NCI-H510A (cell line): Measurements from ENCODE around the gene KIF13A.
A peak's percentile ranks its signal among the peaks of the same experiment; 100 is the strongest.
"Not testable (repeated sequence)": the region's sequence is repeated elsewhere in the genome, so short reads cannot be mapped to it uniquely, and the experiment has no call there.

ENCODE experiments used
- DNase-seq: peaks from one replicate; lab custom pipeline; 2025; lab: John Stamatoyannopoulos, UW

Gene KIF13A

GRCh38 chr6:17846762-17847161 is 140.7 kb downstream of the KIF13A start:
- no peak for DNase-seq

GRCh38 chr6:17845598-17845997 is 141.8 kb downstream of the KIF13A start:
- DNase-seq = no peak

GRCh38 chr6:17844967-17845366 is 142.5 kb downstream of the KIF13A start:
- not testable (repeated sequence) for DNase-seq

- DNase-seq = no peak
These were observed 144.3 kb downstream of the KIF13A start for GRCh38 chr6:17842934-17843821.

- no peak for DNase-seq
These were observed 145.2 kb downstream of the KIF13A start for GRCh38 chr6:17842014-17842776.

GRCh38 chr6:17839513-17840223 is 147.8 kb downstream of the KIF13A start:
- DNase-seq = no peak

GRCh38 chr6:17836293-17836692 is 151.1 kb downstream of the KIF13A start:
- no peak for DNase-seq

- DNase-seq = no peak
These were observed 151.7 kb downstream of the KIF13A start for GRCh38 chr6:17835784-17836183.

GRCh38 chr6:17831135-17831534 is 156.3 kb downstream of the KIF13A start:
- no peak for DNase-seq

GRCh38 chr6:17829905-17830304 is 157.5 kb downstream of the KIF13A start:
- DNase-seq = no peak

- no peak for DNase-seq
These were observed 159.3 kb downstream of the KIF13A start for GRCh38 chr6:17828149-17828548.

GRCh38 chr6:17826301-17826700 is 161.1 kb downstream of the KIF13A start:
- DNase-seq = no peak

- peak; percentile 58 for DNase-seq
These were observed 167.4 kb downstream of the KIF13A start for GRCh38 chr6:17820055-17820454.

- no peak for DNase-seq
These were observed 169.7 kb downstream of the KIF13A start for GRCh38 chr6:17817763-17818162.

- DNase-seq = no peak
These were observed 170.4 kb downstream of the KIF13A start for GRCh38 chr6:17816921-17817611.

- no peak for DNase-seq
These were observed 173.9 kb downstream of the KIF13A start for GRCh38 chr6:17813542-17813941.

- DNase-seq = no peak
These were observed 175.1 kb downstream of the KIF13A start for GRCh38 chr6:17812311-17812710.

GRCh38 chr6:17808609-17809008 is 178.8 kb downstream of the KIF13A start:
- DNase-seq = no peak

GRCh38 chr6:17807431-17807830 is 180.0 kb downstream of the KIF13A start:
- DNase-seq = not testable (repeated sequence)

- DNase-seq = no peak
These were observed 184.0 kb downstream of the KIF13A start for GRCh38 chr6:17803409-17803808.

- DNase-seq = no peak
These were observed 188.8 kb downstream of the KIF13A start for GRCh38 chr6:17798477-17799154.
